Muscle layer of duodenum (tissue), 2 donors: ENCODE data around the gene DOCK1.

Experiments
- H3K27ac ChIP-seq: one replicate; pipeline ENCODE4 v1.7.0; 2013; ENCODE audit warnings: mild to moderate bottlenecking, low read length
- H3K27me3 ChIP-seq: one replicate; pipeline ENCODE4 v1.7.0; 2013; ENCODE audit warnings: low read depth, mild to moderate bottlenecking, control low read depth, low read length
- H3K36me3 ChIP-seq, 2 donors: one replicate each; pipeline ENCODE4 v1.7.0; 2013; ENCODE audit warnings: low read length in 2 of 2, control low read depth in 1 of 2, mild to moderate bottlenecking in 1 of 2; ENCODE audit not compliant: insufficient read depth in 2 of 2, control insufficient read depth in 1 of 2
- H3K4me1 ChIP-seq, 2 donors: one replicate each; pipeline ENCODE4 v1.7.0; 2013; ENCODE audit warnings: low read length in 2 of 2, mild to moderate bottlenecking in 2 of 2, control low read depth in 1 of 2, moderate library complexity in 1 of 2; ENCODE audit not compliant: insufficient read depth in 2 of 2, control insufficient read depth in 1 of 2
- H3K4me3 ChIP-seq, 2 donors: one replicate each; pipeline ENCODE4 v1.7.0; 2013; ENCODE audit warnings: low read length in 2 of 2, low read depth in 1 of 2, mild to moderate bottlenecking in 1 of 2
- H3K9me3 ChIP-seq, 2 donors: one replicate each; pipeline ENCODE4 v1.7.0; 2013; ENCODE audit warnings: low read length in 2 of 2, control low read depth in 1 of 2, mild to moderate bottlenecking in 1 of 2; ENCODE audit not compliant: control insufficient read depth in 1 of 2
- donor health status: healthy.

The DOCK1 gene

DNA sequence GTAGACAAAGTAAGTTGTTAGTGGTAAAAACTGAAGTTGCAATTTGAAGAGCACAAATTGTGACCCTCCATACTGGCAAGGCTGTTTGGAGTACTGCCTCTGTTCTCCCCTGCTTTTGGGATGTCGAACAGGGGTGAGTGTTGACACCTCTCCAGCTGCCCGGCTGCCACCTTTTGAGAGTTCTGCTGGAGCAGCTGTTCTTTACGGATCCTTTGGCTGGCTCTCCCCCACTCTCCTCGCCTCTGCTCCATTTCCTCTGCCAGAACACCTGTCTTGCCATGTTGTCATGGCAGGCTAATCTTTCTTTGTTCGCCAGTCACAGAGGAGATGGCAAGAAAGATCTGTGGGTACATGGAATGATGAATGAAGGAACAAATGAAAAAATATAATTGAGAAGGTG is 256.3 kb downstream of the DOCK1 start:
- no peak overlapping the region for H3K4me3 ChIP-seq
- peaks cover 0 to 19% of the 10 kb centered on the region in 2 donors for H3K4me1 ChIP-seq
- no peak overlapping the region for H3K27ac ChIP-seq
- no peaks in the 10 kb centered on the region for H3K27me3 ChIP-seq
- H3K9me3 ChIP-seq = no peaks in the 10 kb centered on the region
- H3K36me3 ChIP-seq = no peaks in the 10 kb centered on the region

GRCh38 chr10:127162841-127163240 is 257.6 kb downstream of the DOCK1 start:
- Histone ChIP-seq H3K4me3 (no peak overlapping the region), H3K27ac (no peak overlapping the region), H3K27me3 (no peaks in the 10 kb centered on the region), H3K4me1 (peaks cover 0 to 9% of the 10 kb centered on the region in 2 donors), H3K36me3 (no peaks in the 10 kb centered on the region), H3K9me3 (no peaks in the 10 kb centered on the region)

DNA sequence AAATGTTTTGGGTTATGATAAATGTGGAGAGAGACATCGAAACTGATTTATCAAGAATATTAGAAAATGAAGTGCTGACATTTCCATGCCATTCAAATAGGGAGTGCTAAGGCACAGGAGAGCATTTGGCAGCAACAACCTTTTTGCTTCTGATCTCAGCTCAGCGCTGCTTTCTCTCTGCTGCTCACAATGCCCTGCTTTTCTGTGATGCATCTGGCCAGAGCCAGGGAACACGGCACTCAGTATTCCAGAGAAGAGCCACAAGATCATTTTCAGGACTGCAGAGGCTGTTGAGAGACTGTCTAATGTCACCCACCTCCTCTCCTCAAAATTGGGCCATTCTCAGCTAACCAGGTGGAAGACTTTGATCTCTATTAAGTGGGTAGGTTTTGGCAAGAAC is 263.0 kb downstream of the DOCK1 start:
- Histone ChIP-seq H3K27ac (no peak overlapping the region), H3K4me3 (no peak overlapping the region), H3K9me3 (no peaks in the 10 kb centered on the region), H3K4me1 (no peaks in the 10 kb centered on the region), H3K27me3 (no peaks in the 10 kb centered on the region), H3K36me3 (no peaks in the 10 kb centered on the region)

GRCh38 chr10:127174866-127175265 is 269.6 kb downstream of the DOCK1 start:
- Histone ChIP-seq H3K27ac (no peak overlapping the region), H3K4me3 (no peak overlapping the region), H3K27me3 (no peaks in the 10 kb centered on the region), H3K36me3 (peaks cover 0 to 5% of the 10 kb centered on the region in 2 donors), H3K9me3 (no peaks in the 10 kb centered on the region), H3K4me1 (no peaks in the 10 kb centered on the region)

DNA sequence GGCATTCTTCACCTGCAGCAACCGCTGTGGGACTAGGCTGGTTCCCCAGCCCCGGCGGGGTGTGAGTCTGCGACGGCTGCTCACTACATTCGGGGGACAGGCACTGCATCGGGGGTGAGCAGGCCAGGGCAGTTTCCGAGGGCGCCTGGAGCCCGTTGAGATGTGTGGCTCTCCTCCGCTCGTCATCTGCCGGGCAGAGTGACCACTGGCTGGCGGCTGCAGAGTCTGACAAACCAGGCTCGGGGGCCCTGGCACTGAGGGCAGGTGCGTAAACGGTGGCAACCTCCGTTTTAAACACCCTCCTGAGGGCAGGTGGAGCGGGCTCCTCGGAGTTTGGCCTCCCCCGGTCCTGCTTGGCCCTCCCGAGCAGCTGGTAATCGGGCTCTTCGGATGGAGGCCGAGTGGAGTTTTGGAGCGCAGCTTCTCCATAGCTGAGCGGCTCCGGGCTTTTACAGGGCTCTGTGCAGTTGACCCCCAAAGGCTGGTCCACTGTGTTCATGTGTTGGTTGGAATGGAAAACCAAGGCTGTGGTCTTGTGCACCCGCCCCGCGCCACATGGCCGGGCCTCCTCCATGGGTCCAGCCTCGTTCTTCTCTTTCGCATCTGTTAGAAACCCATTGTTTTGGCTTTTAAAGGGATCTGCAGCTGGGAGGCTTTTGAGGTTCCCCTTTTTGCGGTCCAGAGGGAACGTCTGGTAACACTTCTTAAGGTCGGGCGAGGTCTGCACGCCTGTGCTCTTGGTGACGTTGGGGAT is 270.3 kb downstream of the DOCK1 start:
- Histone ChIP-seq H3K9me3 (no peaks in the 10 kb centered on the region), H3K27me3 (no peaks in the 10 kb centered on the region), H3K27ac (no peak overlapping the region), H3K36me3 (peaks cover 0 to 5% of the 10 kb centered on the region in 2 donors), H3K4me3 (no peak overlapping the region), H3K4me1 (no peaks in the 10 kb centered on the region)

DNA sequence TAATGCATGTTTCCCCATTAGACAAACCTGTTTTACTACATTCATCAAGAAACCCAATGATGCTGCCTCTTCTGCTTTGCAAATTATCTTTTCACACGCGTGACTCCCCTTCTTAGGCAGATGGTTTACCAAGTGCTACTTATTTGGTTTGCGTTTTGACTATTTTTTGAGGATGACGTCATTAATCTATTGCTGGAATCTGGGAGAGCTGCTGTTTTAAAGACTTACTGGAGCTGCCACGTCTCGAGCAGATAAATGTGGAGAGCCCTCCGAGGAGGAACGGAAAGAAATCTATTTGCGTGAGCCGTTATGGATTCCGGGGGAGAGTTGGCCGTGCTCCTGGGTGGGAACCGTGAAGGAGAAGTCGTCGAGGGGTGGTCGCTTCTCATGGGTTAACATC is 271.4 kb downstream of the DOCK1 start:
- Histone ChIP-seq H3K4me3 (no peak overlapping the region), H3K36me3 (peaks cover 0 to 5% of the 10 kb centered on the region in 2 donors), H3K27ac (no peak overlapping the region), H3K4me1 (no peaks in the 10 kb centered on the region), H3K27me3 (no peaks in the 10 kb centered on the region), H3K9me3 (no peaks in the 10 kb centered on the region)

DNA sequence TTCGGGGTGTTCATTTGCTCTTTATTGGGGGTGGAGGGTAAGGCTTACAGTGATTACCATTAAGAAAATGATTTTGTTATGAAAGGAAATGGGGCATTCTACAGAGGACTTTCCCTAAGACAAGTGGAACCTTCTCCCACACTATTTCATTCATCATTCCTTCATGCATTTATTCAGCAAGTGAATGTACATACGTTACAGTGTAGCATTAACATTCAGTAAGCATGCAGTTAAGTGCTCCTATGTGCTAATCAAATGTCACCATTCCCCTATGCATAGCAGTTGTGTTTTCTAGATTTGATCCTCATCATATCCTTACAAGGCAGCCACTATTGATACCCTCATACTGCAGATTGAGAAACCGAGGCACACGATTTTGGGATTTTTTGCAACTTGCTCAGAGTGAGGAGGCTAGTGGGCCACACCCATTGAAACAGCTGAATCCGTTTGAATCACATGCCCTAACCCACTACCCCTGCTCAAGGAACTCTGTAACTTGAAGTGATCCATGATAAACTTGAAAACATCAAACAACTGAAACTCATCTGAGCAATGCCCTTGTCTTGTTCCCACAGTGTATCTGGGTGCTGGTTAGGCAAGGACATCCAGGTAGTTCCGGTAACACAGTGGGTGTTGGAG is 274.5 kb downstream of the DOCK1 start:
- H3K4me3 ChIP-seq = no peak overlapping the region
- H3K4me1 ChIP-seq = no peaks in the 10 kb centered on the region
- H3K36me3 ChIP-seq = peaks cover 0 to 5% of the 10 kb centered on the region in 2 donors
- H3K9me3 ChIP-seq = no peaks in the 10 kb centered on the region
- H3K27ac ChIP-seq = no peak overlapping the region
- H3K27me3 ChIP-seq = no peaks in the 10 kb centered on the region

- Histone ChIP-seq H3K36me3 (peaks cover 0 to 5% of the 10 kb centered on the region in 2 donors), H3K27me3 (no peaks in the 10 kb centered on the region), H3K27ac (no peak overlapping the region), H3K4me1 (no peaks in the 10 kb centered on the region), H3K9me3 (no peaks in the 10 kb centered on the region), H3K4me3 (no peak overlapping the region)
Observed at GRCh38 chr10:127182161-127182560, 276.9 kb downstream of the DOCK1 start.

DNA sequence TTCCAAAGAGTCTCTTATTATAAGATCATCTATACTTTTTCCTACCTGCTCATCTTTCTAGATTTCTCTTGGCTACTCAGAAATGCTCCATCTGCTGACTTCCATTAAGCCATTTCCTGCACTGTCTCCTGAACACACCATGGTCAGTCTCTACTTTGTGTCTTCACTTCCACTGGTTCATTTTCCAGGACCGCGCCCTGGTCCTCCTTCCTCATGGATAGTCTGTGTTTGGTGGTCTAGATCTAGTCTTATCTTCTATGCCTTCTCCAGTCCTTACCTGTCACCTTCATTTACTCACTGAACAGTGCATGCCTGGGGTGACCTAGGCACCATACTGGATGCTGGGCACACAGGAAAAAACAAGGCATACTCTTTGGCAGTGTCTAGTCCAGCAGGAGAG is 279.4 kb downstream of the DOCK1 start:
- Histone ChIP-seq H3K36me3 (no peaks in the 10 kb centered on the region), H3K4me1 (no peaks in the 10 kb centered on the region), H3K27me3 (no peaks in the 10 kb centered on the region), H3K9me3 (no peaks in the 10 kb centered on the region), H3K4me3 (no peak overlapping the region), H3K27ac (no peak overlapping the region)

DNA sequence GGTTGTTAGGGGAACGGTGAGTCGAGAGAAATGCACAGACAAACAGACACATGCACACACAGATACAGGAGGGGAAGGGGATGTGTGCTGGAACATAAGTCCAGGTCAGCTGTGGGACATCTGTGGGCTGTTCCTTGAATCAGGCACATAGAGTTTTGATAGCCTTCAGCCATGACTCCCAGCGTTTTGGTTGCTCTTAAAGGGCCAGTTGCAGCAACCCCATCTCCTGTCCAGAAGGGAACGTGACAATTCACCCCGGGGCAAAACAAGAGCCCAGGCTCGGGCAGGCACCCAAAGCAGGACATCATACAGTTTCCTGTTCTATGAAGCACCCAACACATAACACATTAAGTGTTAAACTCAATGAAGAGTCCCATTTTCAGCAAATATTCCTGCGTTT is 281.6 kb downstream of the DOCK1 start:
- H3K27ac ChIP-seq = no peak overlapping the region
- H3K36me3 ChIP-seq = no peaks in the 10 kb centered on the region
- no peaks in the 10 kb centered on the region for H3K27me3 ChIP-seq
- no peaks in the 10 kb centered on the region for H3K9me3 ChIP-seq
- no peak overlapping the region for H3K4me3 ChIP-seq
- H3K4me1 ChIP-seq = no peaks in the 10 kb centered on the region

DNA sequence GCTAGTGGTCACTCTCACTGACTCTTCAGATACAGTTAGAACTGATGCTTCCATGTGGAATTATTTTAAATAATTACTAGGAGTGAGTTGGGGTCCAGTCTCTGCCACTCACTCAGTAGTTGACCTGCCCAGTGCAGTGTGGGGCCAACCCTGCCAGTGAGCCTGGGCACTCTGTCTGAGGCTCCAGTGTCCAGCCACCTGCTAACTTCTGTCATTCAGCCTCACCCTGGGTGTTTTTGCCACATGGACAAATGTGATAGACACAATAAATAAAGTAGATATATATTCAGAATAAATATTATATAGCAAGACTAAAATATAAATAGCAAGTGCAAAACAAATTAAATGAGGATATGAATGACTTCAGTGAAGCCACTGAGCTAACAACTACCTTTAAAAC is 284.0 kb downstream of the DOCK1 start:
- H3K9me3 ChIP-seq = no peaks in the 10 kb centered on the region
- H3K27ac ChIP-seq = no peak overlapping the region
- no peaks in the 10 kb centered on the region for H3K36me3 ChIP-seq
- H3K27me3 ChIP-seq = no peaks in the 10 kb centered on the region
- H3K4me1 ChIP-seq = no peaks in the 10 kb centered on the region
- no peak overlapping the region for H3K4me3 ChIP-seq

- H3K27ac ChIP-seq = no peak overlapping the region
- no peaks in the 10 kb centered on the region for H3K9me3 ChIP-seq
- no peaks in the 10 kb centered on the region for H3K36me3 ChIP-seq
- H3K4me3 ChIP-seq = no peak overlapping the region
- peaks cover 0 to 10% of the 10 kb centered on the region in 2 donors for H3K4me1 ChIP-seq
- peaks cover 2% of the 10 kb centered on the region for H3K27me3 ChIP-seq
Observed at GRCh38 chr10:127190427-127190826, 285.2 kb downstream of the DOCK1 start.
